Thyroid gland (tissue), 4 donors: ENCODE results near the gene PARG. TPM values are rescaled to one million over a fixed set of nuclear protein-coding genes. Genes with fewer than 3 reads are reported as not detected.

Experiments
- DNase-seq, 2 donors: peaks; one replicate each; pipeline ENCODE4 v3.0.0-alpha.2; 2019
- H3K27ac ChIP-seq, 3 donors: fragments of 200-600 bp; sonication (generic); 1 replicate in 2 of 3; 2 replicates in 1 of 3; pipeline ENCODE4 v1.5.1; 2016 to 2019; ENCODE audit warnings: mild to moderate bottlenecking in 1 of 3, moderate library complexity in 1 of 3
- H3K27me3 ChIP-seq: fragments of 200-600 bp; sonication (generic); one replicate; pipeline ENCODE4 v1.5.1; 2019
- H3K36me3 ChIP-seq, 2 donors: fragments of 200-600 bp; sonication (generic); one replicate each; pipeline ENCODE4 v1.5.1; 2016 to 2019
- H3K4me1 ChIP-seq, 2 donors: fragments of 200-600 bp; sonication (generic); one replicate each; pipeline ENCODE4 v1.5.1; 2017 to 2019
- H3K4me3 ChIP-seq, 3 donors: fragments of 200-600 bp; sonication (generic); replicated peaks in 1 of 3; 1 replicate in 2 of 3; 2 replicates in 1 of 3; pipeline ENCODE4 v1.5.1; 2016; ENCODE audit warnings: mild to moderate bottlenecking in 1 of 3
- H3K9me3 ChIP-seq: fragments of 200-600 bp; sonication (generic); one replicate; pipeline ENCODE4 v1.5.1; 2017
- POLR2A ChIP-seq, 2 donors: fragments of 450-650 bp; IDR thresholded peaks; one replicate each; pipeline ENCODE4 v1.6.1; 2017; ENCODE audit warnings: antibody characterized with exemption in 2 of 2, mild to moderate bottlenecking in 2 of 2, moderate library complexity in 1 of 2
- WGBS, 2 donors: methylation state at CpG; one replicate each; pipeline ENCODE4 v1.1.5; 2017; 5-methylcytosine and 5-hydroxymethylcytosine counted together
- intact Hi-C: fragments of 100-400 bp; cut with DNase I; formaldehyde crosslinking; loops from one replicate; pipeline ENCODE4 v1.15.1; 2023
- total RNA-seq, 4 donors: library from RNA; depleted of rRNA; stranded (reverse); fragments of >200 nt; gene quantifications; one replicate each; pipeline ENCODE4 v1.2.3, GENCODE V29; 2016
- TF ChIP-seq, protein P1 (sequence below), 6 experiments: fragments of 200-600 bp in 3 of 6; fragments of 450-650 bp in 3 of 6; sonication (generic) in 3 of 6; IDR thresholded peaks; one replicate each; pipeline ENCODE4 v1.5.1; 2016 to 2019; ENCODE audit warnings: antibody characterized with exemption in 6 of 6, mild to moderate bottlenecking in 2 of 6, inconsistent platforms in 1 of 6, moderate library complexity in 1 of 6

Gene PARG
- total RNA-seq, 4 donors from 2014 or later: 22.0 to 32.4 (median 23.5) TPM

DNA sequence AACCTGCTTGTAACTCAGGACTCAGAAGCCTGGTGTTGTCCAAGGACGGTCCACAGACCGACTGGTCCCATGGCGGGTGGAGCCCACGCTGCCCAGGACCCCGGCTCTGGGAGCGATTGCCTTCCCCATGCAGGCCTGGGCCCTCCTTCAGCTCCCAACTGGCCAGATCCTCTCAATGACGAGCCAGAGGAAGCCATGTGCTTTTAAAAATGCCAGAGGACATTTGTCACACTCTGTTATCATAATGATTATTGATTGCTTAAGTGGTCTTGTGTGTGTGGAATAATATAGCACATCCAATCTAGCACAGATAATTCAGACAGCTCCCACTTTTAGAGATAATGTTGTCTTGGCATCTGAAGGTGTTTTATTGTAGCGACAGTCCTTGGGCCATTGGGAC is 157.1 kb downstream of the PARG start:
- no peak overlapping the region for H3K4me3 ChIP-seq
- WGBS, 2 donors: 59 to 84% methylated on average over 2 to 7 of the region's 8 CpGs
- H3K27ac ChIP-seq: no peak overlapping the region
- H3K27me3 ChIP-seq: no peaks in the 10 kb centered on the region
- intact Hi-C loops: no loop called here
- no peak for TF ChIP-seq POLR2A (IDR thresholded peaks at IDR 0.05)
- TF ChIP-seq, protein P1, sequence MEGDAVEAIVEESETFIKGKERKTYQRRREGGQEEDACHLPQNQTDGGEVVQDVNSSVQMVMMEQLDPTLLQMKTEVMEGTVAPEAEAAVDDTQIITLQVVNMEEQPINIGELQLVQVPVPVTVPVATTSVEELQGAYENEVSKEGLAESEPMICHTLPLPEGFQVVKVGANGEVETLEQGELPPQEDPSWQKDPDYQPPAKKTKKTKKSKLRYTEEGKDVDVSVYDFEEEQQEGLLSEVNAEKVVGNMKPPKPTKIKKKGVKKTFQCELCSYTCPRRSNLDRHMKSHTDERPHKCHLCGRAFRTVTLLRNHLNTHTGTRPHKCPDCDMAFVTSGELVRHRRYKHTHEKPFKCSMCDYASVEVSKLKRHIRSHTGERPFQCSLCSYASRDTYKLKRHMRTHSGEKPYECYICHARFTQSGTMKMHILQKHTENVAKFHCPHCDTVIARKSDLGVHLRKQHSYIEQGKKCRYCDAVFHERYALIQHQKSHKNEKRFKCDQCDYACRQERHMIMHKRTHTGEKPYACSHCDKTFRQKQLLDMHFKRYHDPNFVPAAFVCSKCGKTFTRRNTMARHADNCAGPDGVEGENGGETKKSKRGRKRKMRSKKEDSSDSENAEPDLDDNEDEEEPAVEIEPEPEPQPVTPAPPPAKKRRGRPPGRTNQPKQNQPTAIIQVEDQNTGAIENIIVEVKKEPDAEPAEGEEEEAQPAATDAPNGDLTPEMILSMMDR (IDR thresholded peaks at IDR 0.05): no peak
- no peaks in the 10 kb centered on the region for H3K4me1 ChIP-seq
- no peaks in the 10 kb centered on the region for H3K36me3 ChIP-seq
- DNase-seq: no peak
- no peaks in the 10 kb centered on the region for H3K9me3 ChIP-seq

DNA sequence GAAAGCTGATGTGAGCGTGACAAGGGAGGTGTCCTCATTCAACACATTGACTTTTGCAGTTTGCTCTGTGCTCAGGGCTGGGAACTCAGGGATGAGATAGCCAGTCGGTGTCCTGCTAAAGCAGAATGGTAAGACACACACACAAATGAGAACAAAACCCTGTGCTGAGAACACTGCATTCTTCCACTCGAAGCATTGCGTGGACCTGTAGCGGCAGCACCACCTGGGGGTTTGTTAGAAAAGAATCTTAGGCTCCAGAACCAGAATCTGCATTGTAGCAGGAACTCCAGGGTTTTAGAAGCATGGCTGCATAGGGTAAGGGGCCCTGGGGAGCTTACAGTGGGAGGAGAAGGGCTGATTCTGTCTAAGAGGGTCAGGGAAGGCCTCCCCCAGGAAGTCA is 158.2 kb downstream of the PARG start:
- TF ChIP-seq, protein P1 (IDR thresholded peaks at IDR 0.05): no peak
- no peak for TF ChIP-seq POLR2A (IDR thresholded peaks at IDR 0.05)
- Histone ChIP-seq H3K4me1 (no peaks in the 10 kb centered on the region), H3K4me3 (no peak overlapping the region), H3K9me3 (no peaks in the 10 kb centered on the region), H3K27ac (no peak overlapping the region), H3K27me3 (no peaks in the 10 kb centered on the region), H3K36me3 (no peaks in the 10 kb centered on the region)
- DNase-seq: no peak
- intact Hi-C loops: no loop called here
- WGBS, 2 donors: 39 to 48% methylated on average over 5 of the region's 5 CpGs

DNA sequence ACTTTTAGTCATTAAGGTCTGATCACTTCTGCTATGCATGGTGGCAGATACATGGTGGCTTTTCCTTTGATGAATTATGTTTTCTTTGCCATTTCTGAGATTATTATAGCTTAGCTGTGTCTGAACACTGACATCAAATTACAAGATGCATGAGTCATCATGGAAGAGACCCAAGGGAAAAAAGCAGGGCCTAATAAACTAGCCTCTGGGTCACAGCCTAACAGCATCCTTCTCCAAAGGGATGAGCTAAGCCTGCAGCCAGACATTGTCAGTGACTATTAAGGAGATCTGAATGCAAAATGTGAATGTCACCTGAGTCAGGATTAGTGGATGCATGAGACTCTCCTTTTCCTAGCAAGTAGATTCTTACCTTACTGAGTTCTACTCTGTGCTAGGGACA is 160.6 kb downstream of the PARG start:
- no peaks in the 10 kb centered on the region for H3K4me1 ChIP-seq
- no peaks in the 10 kb centered on the region for H3K9me3 ChIP-seq
- H3K36me3 ChIP-seq: no peaks in the 10 kb centered on the region
- TF ChIP-seq, protein P1 (IDR thresholded peaks at IDR 0.05): no peak
- no peak for TF ChIP-seq POLR2A (IDR thresholded peaks at IDR 0.05)
- H3K27ac ChIP-seq: no peak overlapping the region
- H3K4me3 ChIP-seq: no peak overlapping the region
- no peaks in the 10 kb centered on the region for H3K27me3 ChIP-seq
- intact Hi-C loops: no loop called here
- no peak for DNase-seq

DNA sequence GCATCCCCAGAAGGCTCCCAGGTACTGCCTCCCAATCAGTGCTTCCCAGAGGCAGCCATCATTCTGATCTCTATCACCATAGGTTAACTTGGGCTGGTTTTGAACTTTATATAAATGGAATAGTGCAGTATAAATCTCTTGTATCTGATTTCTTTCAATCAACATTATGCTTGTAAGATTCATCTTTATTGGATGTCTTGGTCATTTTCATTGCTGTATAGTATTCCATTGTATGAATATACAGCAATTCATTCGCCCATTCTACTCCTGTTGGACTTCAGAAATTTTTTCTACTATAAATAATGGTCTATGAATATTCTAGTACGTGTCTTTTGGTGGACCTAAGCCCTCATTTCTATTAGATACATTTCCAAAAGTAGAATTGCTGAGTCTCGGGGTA is 163.6 kb downstream of the PARG start:
- intact Hi-C loops: no loop called here
- Histone ChIP-seq H3K4me3 (no peak overlapping the region), H3K27me3 (no peaks in the 10 kb centered on the region), H3K27ac (no peak overlapping the region), H3K36me3 (no peaks in the 10 kb centered on the region), H3K9me3 (no peaks in the 10 kb centered on the region), H3K4me1 (no peaks in the 10 kb centered on the region)
- DNase-seq: no peak
- 70 to 74% methylated on average over 3 of the region's 3 CpGs for WGBS, 2 donors
- TF ChIP-seq POLR2A (IDR thresholded peaks at IDR 0.05): no peak
- TF ChIP-seq, protein P1 (IDR thresholded peaks at IDR 0.05): no peak

DNA sequence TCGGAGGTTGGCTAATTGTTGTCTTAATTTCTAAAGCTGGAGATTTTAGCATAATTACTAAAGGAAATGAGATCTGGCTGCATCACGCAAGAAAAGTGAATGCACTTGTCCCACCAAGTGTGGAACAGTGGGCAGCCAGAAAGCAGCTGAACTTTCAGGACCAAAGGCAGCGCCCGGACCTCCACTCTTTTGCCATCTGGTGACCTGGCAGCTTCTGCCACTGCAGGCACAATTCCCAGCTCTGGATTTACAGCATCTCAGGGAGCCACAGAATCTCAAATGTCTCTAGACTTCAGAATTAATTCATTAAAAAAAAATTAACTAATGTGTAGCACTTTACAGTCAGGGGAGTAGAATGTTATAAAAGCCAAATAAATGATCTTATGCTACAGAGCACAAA is 165.0 kb downstream of the PARG start:
- H3K36me3 ChIP-seq: no peaks in the 10 kb centered on the region
- intact Hi-C loops: no loop called here
- 77 to 83% methylated on average over 4 of the region's 4 CpGs for WGBS, 2 donors

More for the DNA sequence above, 165.0 kb downstream of the PARG start:
- H3K4me1 ChIP-seq: no peaks in the 10 kb centered on the region
- H3K27ac ChIP-seq: no peak overlapping the region
- no peaks in the 10 kb centered on the region for H3K27me3 ChIP-seq
- TF ChIP-seq, protein P1 (IDR thresholded peaks at IDR 0.05): no peak
- TF ChIP-seq POLR2A (IDR thresholded peaks at IDR 0.05): no peak
- no peak overlapping the region for H3K4me3 ChIP-seq
- DNase-seq: no peak
- no peaks in the 10 kb centered on the region for H3K9me3 ChIP-seq
